GM23248 (cell line): ENCODE data around the gene CD83. TPM values are rescaled to one million over a fixed set of nuclear protein-coding genes. Genes with fewer than 3 reads are reported as not detected.
A peak's percentile ranks its signal among the peaks of the same experiment; 100 is the strongest.

ENCODE experiments used
- DNase-seq: peaks from one replicate; pipeline ENCODE4 v3.0.0-alpha.2; 2015
- H2AFZ ChIP-seq: fragments of 200-600 bp; sonication (generic); 2 replicates; pipeline ENCODE4 v1.6.1; 2016; ENCODE audit warnings: antibody characterized with exemption
- H3F3A ChIP-seq: fragments of 200-600 bp; sonication (generic); 2 replicates; pipeline ENCODE4 v1.6.1; 2016; ENCODE audit warnings: mild to moderate bottlenecking, antibody characterized with exemption, mixed run types; ENCODE audit not compliant: insufficient read depth
- H3K27ac ChIP-seq: fragments of 200-600 bp; sonication (generic); 2 replicates; pipeline ENCODE4 v1.5.1; 2016; ENCODE audit warnings: mild to moderate bottlenecking
- H3K27me3 ChIP-seq: fragments of 200-600 bp; sonication (generic); replicated peaks from 2 replicates; pipeline ENCODE4 v1.6.1; 2016; ENCODE audit warnings: mild to moderate bottlenecking; ENCODE audit not compliant: insufficient read depth
- H3K36me3 ChIP-seq: fragments of 200-600 bp; sonication (generic); 2 replicates; pipeline ENCODE4 v1.6.1; 2016; ENCODE audit warnings: low read depth, mild to moderate bottlenecking
- H3K4me1 ChIP-seq: fragments of 200-600 bp; sonication (generic); 2 replicates; pipeline ENCODE4 v1.6.1; 2016; ENCODE audit warnings: mild to moderate bottlenecking; ENCODE audit not compliant: insufficient read depth
- H3K4me2 ChIP-seq: fragments of 200-600 bp; sonication (generic); one replicate; pipeline ENCODE4 v1.6.1; 2016; ENCODE audit warnings: mild to moderate bottlenecking; ENCODE audit not compliant: unreplicated experiment
- H3K4me3 ChIP-seq: fragments of 200-600 bp; sonication (generic); 2 replicates; pipeline ENCODE4 v1.5.1; 2016; ENCODE audit warnings: mild to moderate bottlenecking
- H3K79me2 ChIP-seq: fragments of 200-600 bp; sonication (generic); 2 replicates; pipeline ENCODE4 v1.6.1; 2016; ENCODE audit warnings: mild to moderate bottlenecking; ENCODE audit not compliant: insufficient read depth
- H3K9ac ChIP-seq: fragments of 200-600 bp; sonication (generic); 2 replicates; pipeline ENCODE4 v1.6.1; 2016; ENCODE audit warnings: mild to moderate bottlenecking
- H3K9me2 ChIP-seq: fragments of 200-600 bp; sonication (generic); 2 replicates; pipeline ENCODE4 v1.6.1; 2016; ENCODE audit warnings: mixed run types, mild to moderate bottlenecking, moderate library complexity; ENCODE audit not compliant: insufficient read depth
- H3K9me3 ChIP-seq: fragments of 200-600 bp; sonication (generic); one replicate; pipeline ENCODE4 v1.6.1; 2017; ENCODE audit warnings: low read depth
- H4K20me1 ChIP-seq: fragments of 200-600 bp; sonication (generic); 2 replicates; pipeline ENCODE4 v1.6.0; 2016; ENCODE audit not compliant: insufficient read depth
- EZH2 ChIP-seq: fragments of 200-600 bp; sonication (generic); IDR thresholded peaks from 2 replicates; pipeline ENCODE4 v1.6.1; 2018; ENCODE audit warnings: antibody characterized with exemption, mild to moderate bottlenecking; ENCODE audit not compliant: insufficient read depth, poor library complexity, severe bottlenecking
- EZH2phosphoT487 ChIP-seq: fragments of 200-600 bp; sonication (generic); IDR thresholded peaks from 2 replicates; pipeline ENCODE4 v1.6.1; 2018; ENCODE audit warnings: antibody characterized with exemption, moderate library complexity, mild to moderate bottlenecking, low read depth; ENCODE audit not compliant: insufficient read depth
- WGBS, 2 experiments: methylation state at CpG; one replicate each; pipeline ENCODE4 v1.1.6; 2015 to 2017; ENCODE audit warnings: low lambda C conversion rate in 2 of 2, low coverage in 1 of 2; ENCODE audit errors: missing lambda C conversion rate in 2 of 2; 5-methylcytosine and 5-hydroxymethylcytosine counted together
- in situ Hi-C: fragments of 300-500 bp; cut with MboI; formaldehyde crosslinking; loops from 2 replicates; pipeline ENCODE4 v1.15.0; 2020
- polyA plus RNA-seq: library from polyadenylated mRNA; unstranded; fragments of >200 nt; fragmentation: Nextera tagmentation; extraction: Ambion mirVana; gene quantifications from 2 replicates; pipeline ENCODE4 v1.2.1, GENCODE V29; 2016
- total RNA-seq: library from RNA; depleted of rRNA; stranded (reverse); fragments of >200 nt; shearing (Covaris generic); gene quantifications from 2 replicates; pipeline ENCODE4 v1.2.3, GENCODE V29; 2014

CD83 gene
- total and polyA plus RNA-seq, 2 experiments from 2014 or later, result 1.2 to 1.5 TPM

DNA sequence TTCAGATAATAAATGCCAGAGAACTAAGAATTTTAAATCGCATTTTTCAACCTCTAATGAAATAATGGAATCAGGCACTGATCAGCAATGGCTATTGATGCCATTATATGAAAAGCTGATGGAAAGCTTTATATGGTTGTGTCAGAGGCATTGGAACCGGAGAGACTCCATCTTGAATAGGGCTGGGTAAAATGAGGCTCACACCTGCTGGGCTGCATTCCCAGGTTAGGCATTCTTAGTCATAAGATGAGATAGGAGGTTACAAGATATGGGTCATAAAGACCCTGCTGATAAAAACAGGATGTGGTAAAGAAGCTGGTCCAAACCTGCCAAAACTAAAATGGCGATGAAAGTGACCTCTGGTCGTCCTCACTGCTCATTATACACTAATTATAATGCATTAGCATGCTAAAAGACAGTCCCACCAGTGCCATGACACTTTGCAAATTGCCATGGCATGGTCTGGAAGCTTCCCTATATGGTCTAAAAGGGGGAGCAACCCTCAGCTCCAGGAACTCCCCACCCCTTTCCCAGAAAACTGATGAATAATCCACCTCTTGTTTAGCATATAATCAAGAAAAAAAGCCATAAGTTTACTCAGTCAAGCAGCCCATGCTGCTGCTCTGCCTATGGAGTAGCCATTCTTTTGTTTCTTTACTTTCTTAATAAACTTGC, 40.2 kb upstream of the CD83 start:
- H3K27me3 ChIP-seq, result no peaks in the 10 kb centered on the region
- H3K4me1 ChIP-seq, result 0 out of 2 replicates have a peak, but pooled peaks cover 7% of the 10 kb centered on the region
- no peaks in the 10 kb centered on the region for H3F3A ChIP-seq
- WGBS, 2 experiments, result 93 to 99% methylated on average over 4 of the region's 4 CpGs
- no peaks in the 10 kb centered on the region for H3K9me3 ChIP-seq
- H3K9ac ChIP-seq, result no peak overlapping the region
- no peak overlapping the region for H2AFZ ChIP-seq
- TF ChIP-seq EZH2, result no peak
- TF ChIP-seq EZH2phosphoT487, result no peak
- DNase-seq, result no peak
- H3K27ac ChIP-seq, result no peak overlapping the region
- H3K79me2 ChIP-seq, result no peaks in the 10 kb centered on the region
- H3K4me2 ChIP-seq, result no peak overlapping the region
- H3K36me3 ChIP-seq, result no peaks in the 10 kb centered on the region
- no peak overlapping the region for H3K4me3 ChIP-seq
- in situ Hi-C loops, result no loop called here
- H3K9me2 ChIP-seq, result no peaks in the 10 kb centered on the region
- no peaks in the 10 kb centered on the region for H4K20me1 ChIP-seq

- Histone ChIP-seq H3K4me3 (no peak overlapping the region), H2AFZ (no peak overlapping the region), H3K9me3 (no peaks in the 10 kb centered on the region), H3K9ac (no peak overlapping the region), H3K4me2 (no peak overlapping the region), H3F3A (no peaks in the 10 kb centered on the region), H3K79me2 (no peaks in the 10 kb centered on the region), H3K36me3 (no peaks in the 10 kb centered on the region), H4K20me1 (no peaks in the 10 kb centered on the region), H3K9me2 (no peaks in the 10 kb centered on the region), H3K27me3 (no peaks in the 10 kb centered on the region), H3K4me1 (0 out of 2 replicates have a peak, but pooled peaks cover 6% of the 10 kb centered on the region), H3K27ac (no peak overlapping the region)
- in situ Hi-C loops, result no loop called here
- peak; percentile 15 for DNase-seq
- no peak for TF ChIP-seq EZH2phosphoT487
- no peak for TF ChIP-seq EZH2
- 76 to 84% methylated on average over 5 of the region's 5 CpGs for WGBS, 2 experiments
Measured at GRCh38 chr6:14079433-14079832, 38.1 kb upstream of the CD83 start.

DNA sequence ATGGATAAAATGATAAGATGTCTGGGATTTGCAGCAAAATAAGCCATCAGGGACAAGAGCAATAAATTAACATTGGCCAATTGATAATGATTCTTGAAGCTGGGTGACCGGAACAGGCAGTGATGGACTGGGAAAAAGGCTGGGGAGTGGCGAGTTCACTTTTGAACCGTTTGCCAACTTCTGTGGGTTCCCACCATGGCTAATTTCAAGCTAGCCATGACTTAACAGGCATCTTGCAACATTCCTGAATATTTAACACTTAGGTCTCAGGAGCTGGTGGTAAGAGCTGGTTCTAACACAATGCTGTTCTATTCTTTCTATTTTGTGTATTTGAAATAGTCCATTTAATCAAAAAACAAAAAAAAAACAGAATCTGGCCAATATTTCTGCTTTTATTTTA, 37.6 kb upstream of the CD83 start:
- H4K20me1 ChIP-seq, result no peaks in the 10 kb centered on the region
- 37 to 48% methylated on average over 3 of the region's 3 CpGs for WGBS, 2 experiments
- H3K79me2 ChIP-seq, result no peaks in the 10 kb centered on the region
- H3K27ac ChIP-seq, result no peak overlapping the region
- H3K4me2 ChIP-seq, result no peak overlapping the region
- no peak overlapping the region for H2AFZ ChIP-seq
- in situ Hi-C loops, result no loop called here
- H3K36me3 ChIP-seq, result no peaks in the 10 kb centered on the region
- no peak overlapping the region for H3K4me3 ChIP-seq
- H3K9me3 ChIP-seq, result no peaks in the 10 kb centered on the region
- no peaks in the 10 kb centered on the region for H3F3A ChIP-seq
- H3K9me2 ChIP-seq, result no peaks in the 10 kb centered on the region
- H3K9ac ChIP-seq, result no peak overlapping the region
- H3K27me3 ChIP-seq, result no peaks in the 10 kb centered on the region
- H3K4me1 ChIP-seq, result 0 out of 2 replicates have a peak, but pooled peaks cover under 1% of the 10 kb centered on the region
- TF ChIP-seq EZH2 (no peak), EZH2phosphoT487 (no peak)
- DNase-seq, result no peak

GRCh38 chr6:14081126-14081525, 36.4 kb upstream of the CD83 start:
- Histone ChIP-seq H4K20me1 (no peaks in the 10 kb centered on the region), H3K27me3 (0 out of 2 replicates have a peak, but pooled peaks cover 6% of the 10 kb centered on the region), H2AFZ (no peak overlapping the region), H3K4me1 (no peaks in the 10 kb centered on the region), H3K9me3 (no peaks in the 10 kb centered on the region), H3K4me2 (no peak overlapping the region), H3K79me2 (no peaks in the 10 kb centered on the region), H3K4me3 (no peak overlapping the region), H3K9me2 (no peaks in the 10 kb centered on the region), H3K27ac (no peak overlapping the region), H3K9ac (no peak overlapping the region), H3K36me3 (no peaks in the 10 kb centered on the region), H3F3A (no peaks in the 10 kb centered on the region)
- WGBS, 2 experiments, result 93 to 94% methylated on average over 5 of the region's 5 CpGs
- TF ChIP-seq EZH2phosphoT487 (no peak), EZH2 (no peak)
- in situ Hi-C loops, result no loop called here
- DNase-seq, result no peak

GRCh38 chr6:14082771-14083170, 34.8 kb upstream of the CD83 start:
- in situ Hi-C loops, result no loop called here
- H3K9me2 ChIP-seq, result no peaks in the 10 kb centered on the region

More at GRCh38 chr6:14082771-14083170, 34.8 kb upstream of the CD83 start:
- Histone ChIP-seq H3K27me3 (0 out of 2 replicates have a peak, but pooled peaks cover 7% of the 10 kb centered on the region), H3K4me2 (no peak overlapping the region), H2AFZ (no peak overlapping the region), H4K20me1 (no peaks in the 10 kb centered on the region), H3K36me3 (no peaks in the 10 kb centered on the region), H3F3A (no peaks in the 10 kb centered on the region), H3K9ac (no peak overlapping the region), H3K79me2 (no peaks in the 10 kb centered on the region), H3K9me3 (no peaks in the 10 kb centered on the region), H3K4me3 (no peak overlapping the region), H3K4me1 (no peaks in the 10 kb centered on the region), H3K27ac (no peak overlapping the region)
- WGBS, 2 experiments, result 52% methylated on average over 3 of the region's 3 CpGs
- DNase-seq, result no peak
- no peak for TF ChIP-seq EZH2phosphoT487
- no peak for TF ChIP-seq EZH2
